GM20000 (cell line): ENCODE data around the gene MSH3.

Experiments used
- DNase-seq: peaks from one replicate; pipeline ENCODE4 v3.0.0; 2012; ENCODE audit warnings: low spot score
- CTCF ChIP-seq: IDR thresholded peaks from 2 replicates; pipeline ENCODE4 v1.5.1; 2012; ENCODE audit warnings: mild to moderate bottlenecking, control low read depth; ENCODE audit errors: extremely low read depth, missing control alignments

The MSH3 gene

GRCh38 chr5:80712919-80713318 lies 58.5 kb downstream of the MSH3 start:
- no peak for DNase-seq
- no peak for TF ChIP-seq CTCF

DNA sequence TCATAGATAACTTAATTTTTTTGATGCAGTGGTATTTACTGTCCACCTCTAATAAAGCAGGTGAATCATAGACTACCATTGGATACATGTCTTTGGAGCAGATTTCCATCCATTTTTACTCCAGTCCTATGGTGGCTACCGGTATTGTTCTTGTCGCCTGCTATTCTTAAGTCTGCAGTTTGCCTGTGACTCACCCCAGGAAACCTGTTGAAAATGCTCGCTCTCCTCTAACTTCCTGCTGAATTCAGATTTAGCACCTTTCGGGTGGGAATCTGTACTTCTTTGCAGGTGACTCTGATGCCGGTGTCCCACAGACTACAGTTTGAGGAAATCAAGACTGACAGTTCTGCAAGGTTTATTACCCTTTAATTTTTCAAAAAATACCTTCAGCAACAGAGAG lies 59.2 kb downstream of the MSH3 start:
- no peak for TF ChIP-seq CTCF
- no peak for DNase-seq

DNA sequence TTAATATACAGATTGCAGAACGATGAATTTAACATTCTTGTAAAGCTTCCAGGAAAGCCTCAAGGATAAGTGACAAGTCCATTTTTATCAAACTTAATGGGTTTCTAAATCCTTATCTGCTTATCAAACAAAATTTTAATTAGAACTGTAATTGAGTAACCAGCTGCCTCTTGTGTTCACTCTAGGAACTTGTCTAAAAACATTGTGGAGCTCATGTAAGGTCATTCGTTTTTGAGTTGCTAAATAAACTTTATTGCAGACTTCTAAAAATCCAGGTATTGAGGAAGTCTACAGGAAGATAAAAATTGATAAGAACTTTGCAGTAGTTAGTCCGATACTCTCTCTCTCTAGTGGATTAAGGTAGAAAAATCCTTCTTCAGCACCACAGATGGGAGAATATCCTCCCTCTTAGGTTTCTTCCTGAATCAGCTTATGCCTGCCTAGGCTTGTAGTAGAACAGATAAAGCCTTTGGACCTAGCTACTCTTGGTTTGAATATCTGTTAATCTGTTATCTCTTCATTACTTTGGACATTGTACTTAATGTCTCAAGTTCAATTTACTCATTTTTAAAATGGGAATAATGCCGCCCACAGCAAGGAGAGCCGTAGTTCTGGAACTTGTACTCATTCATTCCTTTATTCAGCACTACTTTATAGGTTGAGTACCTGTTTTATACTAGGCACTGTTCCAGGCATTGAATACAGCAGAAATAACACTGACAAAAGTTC lies 60.3 kb downstream of the MSH3 start:
- no peak for TF ChIP-seq CTCF
- no peak for DNase-seq

DNA sequence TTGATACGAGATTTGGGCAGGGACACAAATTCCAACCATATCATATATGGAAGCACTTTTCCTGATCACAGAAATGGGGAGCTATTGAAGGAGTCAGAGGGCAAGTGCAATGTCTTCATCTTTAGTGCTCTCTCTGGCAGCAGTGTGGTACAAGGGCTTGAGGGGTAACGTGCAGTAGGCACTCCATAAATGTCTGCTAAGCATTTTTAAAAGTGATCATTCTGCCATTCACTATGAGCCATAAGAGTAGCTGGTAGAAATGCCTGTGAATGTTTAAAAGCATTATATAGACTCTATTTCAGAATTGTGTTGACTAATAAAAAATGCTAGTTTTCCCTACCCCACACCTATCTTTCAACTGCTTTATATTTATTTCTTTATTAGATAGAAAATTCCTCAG lies 61.4 kb downstream of the MSH3 start:
- no peak for TF ChIP-seq CTCF
- DNase-seq: no peak

DNA sequence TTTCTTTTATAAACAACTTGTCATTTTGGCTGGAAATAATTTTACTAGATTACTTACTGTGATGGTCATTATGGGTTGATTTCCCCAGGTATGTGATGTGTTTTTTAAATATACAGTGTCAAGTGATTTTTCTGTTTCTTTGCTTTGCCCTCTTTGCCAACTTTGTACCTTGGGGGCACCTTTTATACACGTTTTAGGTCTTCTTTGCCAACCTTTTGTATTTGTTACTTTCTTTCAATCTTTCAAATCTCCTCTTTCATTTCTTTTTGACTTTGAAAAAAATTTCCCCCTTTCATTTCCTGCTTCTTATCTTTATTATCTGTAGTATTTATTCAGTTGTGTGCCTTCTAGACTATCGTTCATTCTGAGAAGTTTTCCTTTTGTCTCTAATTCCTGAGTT lies 65.7 kb downstream of the MSH3 start:
- DNase-seq: no peak
- TF ChIP-seq CTCF: no peak

GRCh38 chr5:80722916-80723315 lies 68.5 kb downstream of the MSH3 start:
- no peak for TF ChIP-seq CTCF
- DNase-seq: no peak

GRCh38 chr5:80725446-80725845 lies 71.0 kb downstream of the MSH3 start:
- no peak for TF ChIP-seq CTCF
- no peak for DNase-seq
